Renal cortical epithelial cell (primary cell): ENCODE measurements around the gene CARMIL1. TPM values are rescaled to one million over a fixed set of nuclear protein-coding genes. Genes with fewer than 3 reads are reported as not detected.
"Not testable (repeated sequence)": the region's sequence is repeated elsewhere in the genome, so short reads cannot be mapped to it uniquely, and the experiment has no call there.

Experiments used
- DNase-seq: peaks from one replicate; pipeline ENCODE4 v3.0.0-alpha.2; 2011; ENCODE audit warnings: low read depth
- total RNA-seq: library from RNA; depleted of rRNA; stranded (reverse); fragments of >200 nt; gene quantifications from 2 replicates; pipeline ENCODE4 v1.2.3, GENCODE V29; 2014

Gene CARMIL1
- total RNA-seq, 1 donor from 2014 or later: 55.7 TPM

DNA sequence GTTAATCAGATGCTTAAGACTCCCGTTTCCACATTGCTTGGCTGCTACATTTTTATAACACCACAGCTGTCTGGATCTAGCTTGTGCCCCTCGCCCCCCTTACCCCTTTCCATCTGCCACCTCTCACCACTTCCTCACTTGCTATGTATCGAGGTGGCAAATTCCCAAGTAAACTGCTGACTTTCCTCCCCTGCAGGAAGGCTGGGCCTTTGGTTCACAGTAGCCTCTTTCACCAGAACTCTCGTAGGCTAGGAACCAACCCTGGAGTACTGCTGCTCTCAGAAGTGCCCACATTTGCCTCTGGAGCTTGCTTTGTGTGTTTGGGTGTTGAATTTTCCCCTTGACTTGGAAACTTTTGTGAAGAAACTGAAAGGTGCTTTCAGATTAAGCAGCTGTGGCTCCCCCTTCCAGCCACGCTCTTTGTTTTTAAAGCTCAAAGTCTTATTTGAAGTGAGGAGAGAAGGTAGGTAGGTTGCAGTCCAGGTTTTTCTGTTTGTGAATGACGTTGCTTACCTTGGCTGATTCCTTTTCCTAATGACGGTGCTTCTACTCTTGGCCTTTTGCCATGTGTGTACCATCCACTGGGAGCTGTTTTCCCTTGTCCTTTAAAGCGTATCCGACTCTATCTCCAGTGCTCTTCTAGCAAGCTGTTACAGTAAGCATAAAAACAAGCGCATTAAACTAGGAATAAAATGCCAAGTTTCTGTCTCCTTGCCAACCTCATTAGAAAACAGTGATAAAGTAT is 90.4 kb downstream of the CARMIL1 start:
- DNase-seq: peak; percentile 47

DNA sequence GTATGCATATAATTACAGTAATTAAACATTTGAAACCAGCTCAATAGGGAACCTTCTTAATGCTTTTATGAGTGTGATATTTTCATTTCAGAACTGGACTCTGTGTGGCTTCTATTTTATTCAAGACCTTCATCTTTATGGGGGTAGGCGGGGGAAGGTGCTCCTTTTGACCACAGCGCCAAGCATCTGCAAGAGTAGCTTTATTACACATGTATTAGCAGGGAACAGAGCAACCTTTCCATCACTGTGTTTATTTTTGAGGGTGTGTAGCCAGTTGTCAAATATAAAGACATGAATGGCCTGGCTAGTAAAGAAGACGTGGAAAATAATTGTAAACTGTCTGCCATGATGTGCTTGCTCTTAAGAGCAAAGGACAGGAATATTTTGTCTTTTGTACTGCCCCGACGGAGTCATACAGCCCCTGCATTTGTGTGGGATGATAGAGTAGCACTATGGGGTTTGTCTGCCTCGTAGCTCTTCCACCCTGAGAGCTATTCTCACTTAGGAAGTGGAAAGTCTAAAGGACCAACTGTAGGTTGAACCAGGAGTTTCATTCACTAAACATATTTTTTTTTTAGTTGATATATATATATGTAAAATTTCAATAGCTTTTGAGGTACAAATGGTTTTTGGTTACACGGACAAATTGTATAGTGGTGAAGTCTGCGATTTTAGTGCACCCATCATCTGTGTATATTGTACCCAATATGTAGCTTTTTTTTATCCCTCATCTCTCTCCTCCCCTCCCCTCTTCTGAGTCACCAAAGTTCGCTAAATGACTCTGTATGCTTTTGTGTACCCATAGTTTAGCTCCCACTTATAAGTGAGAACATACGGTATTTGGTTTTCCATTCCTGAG is 91.2 kb downstream of the CARMIL1 start:
- no peak for DNase-seq

DNA sequence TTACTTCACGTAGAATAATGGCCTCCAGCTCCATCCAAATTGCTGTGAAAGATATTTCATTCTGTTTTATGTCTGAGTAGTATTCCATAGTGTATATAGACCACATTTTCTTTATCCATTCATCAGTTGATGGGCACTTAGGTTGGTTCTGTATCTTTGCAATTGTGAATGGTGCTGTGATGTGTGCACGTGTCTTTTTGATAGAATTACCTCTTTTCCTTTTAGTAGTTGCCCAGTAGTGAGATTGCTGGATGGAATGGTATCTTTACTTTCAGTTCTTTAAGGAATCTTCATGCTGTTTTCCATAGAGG is 91.8 kb downstream of the CARMIL1 start:
- no peak for DNase-seq

DNA sequence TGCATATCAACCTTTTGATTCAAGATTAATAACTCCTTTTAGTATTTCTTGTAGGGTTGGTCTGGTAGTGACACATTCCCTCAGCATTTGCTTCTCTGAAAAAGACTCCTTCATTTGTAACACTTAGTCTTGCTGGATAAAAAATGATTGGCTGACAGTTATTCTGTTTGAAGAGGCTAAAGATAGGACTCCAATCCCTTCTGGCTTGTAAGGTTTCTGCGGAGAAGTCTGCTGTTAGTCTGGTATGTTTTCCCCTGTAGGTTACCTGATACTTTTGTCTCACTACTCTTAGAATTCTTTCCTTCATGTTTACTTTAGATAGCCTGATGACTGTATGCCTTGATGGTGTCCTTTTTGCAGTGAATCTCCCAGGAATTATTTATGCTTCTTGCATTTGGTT is 96.0 kb downstream of the CARMIL1 start:
- no peak for DNase-seq

DNA sequence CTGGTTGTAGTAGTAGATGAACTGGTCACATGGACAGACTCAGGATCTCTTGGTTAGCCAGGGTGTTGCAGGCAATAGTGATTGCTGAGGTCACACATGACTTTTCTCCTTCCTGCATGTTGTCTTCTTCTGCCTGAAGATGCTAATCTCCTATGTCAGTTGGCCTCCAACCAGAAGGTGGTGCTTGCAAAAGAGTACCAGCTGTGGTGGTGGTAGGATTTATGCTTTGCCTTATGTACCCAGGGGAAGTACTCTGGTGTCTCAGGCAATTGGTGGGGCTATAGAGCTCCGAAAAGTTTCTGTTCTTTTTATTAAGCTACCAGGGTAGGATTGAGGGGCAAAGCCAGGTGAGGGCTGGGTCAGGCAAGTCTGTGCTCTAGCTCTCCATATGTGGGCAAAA is 98.5 kb downstream of the CARMIL1 start:
- DNase-seq: no peak

DNA sequence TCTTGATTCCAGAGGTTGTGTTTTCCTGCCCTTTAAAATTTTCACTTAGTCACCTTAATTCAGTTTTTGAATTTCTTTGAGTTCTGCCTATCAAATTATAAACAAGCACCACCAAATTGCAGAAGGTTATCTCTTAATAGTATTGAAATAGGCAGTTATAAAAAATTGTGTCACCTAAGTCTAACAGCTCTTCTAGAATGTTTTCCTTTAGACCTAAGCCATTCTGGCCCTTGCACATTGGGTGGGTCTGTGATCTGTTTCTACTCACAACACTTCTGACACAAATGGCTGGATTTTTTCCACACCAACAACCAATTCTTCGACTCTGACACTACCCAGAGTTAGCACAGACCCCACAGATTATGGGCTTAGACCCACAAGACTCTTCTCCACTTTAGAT is 101.9 kb downstream of the CARMIL1 start:
- DNase-seq: no peak

DNA sequence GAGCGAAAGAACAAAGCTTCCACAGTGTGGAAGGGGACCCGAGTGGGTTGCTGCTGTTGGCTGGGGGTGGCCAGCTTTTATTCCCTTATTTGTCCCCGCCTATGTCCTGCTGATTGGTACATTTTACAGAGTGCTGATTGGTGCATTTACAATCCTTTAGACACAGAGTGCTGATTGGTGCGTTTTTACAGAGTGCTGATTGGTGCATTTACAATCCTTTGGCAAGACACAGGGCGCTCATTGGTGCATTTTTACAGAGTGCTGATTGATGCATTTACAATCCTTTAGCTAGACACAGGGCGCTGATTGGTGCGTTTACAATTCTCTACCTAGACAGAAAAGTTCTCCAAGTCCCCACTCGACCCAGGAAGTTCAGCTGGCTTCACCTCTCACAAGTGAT is 103.3 kb downstream of the CARMIL1 start:
- DNase-seq: not testable (repeated sequence)

DNA sequence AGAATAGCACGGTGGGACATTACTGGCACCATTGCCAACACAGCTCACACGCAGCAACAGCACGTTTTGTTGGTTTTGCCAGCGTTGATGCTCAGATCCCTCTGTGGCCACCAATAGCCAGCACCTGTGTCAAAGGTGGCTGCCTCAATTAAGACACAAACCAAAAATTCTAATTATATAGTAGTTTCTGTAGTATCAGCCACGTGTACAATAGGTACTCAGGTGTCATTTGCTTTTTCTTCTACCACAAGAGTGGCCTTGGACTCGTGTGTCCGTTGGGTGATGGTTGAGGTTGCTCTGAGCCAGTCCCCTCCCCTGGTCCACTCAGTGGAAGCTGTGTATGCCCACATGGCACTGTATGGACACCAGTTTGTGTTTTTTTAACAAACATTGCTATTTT is 105.1 kb downstream of the CARMIL1 start:
- no peak for DNase-seq

DNA sequence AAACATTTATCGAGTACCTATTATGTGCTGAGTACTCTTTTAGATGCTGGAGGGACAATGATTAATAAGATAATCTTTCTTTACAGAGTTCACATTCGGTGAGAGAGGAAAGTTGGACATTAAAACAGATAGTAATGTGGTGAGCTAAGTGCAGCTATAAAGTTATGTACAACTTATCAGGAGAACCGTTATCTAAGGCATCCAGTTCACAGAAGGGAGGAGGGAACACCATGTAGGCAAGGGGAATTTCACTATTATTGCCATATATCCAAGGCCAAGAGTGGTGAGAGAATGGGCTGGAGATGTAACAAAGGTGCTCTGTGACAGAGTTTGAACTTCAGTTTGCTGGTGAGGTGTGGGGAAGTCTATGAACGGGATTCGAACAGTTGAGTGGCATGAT is 105.8 kb downstream of the CARMIL1 start:
- DNase-seq: no peak

DNA sequence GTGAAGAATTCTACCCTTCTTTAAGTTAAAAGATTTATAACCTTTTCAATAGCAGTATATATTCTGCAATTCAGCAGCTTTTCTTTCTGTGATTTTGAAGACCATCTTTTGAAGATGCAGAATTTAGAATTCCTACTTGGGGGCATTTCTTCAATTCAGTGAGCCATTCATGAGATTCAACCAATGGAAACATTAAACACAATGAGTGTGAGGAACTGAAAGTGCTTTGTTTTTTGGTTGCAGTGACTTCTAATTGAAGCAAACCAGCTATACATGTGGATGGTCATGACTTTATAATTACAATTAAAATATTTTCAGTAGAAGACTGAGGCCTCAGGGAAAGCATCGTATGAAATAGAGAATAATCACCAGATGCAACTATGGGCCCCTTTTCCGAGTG is 108.3 kb downstream of the CARMIL1 start:
- DNase-seq: no peak

DNA sequence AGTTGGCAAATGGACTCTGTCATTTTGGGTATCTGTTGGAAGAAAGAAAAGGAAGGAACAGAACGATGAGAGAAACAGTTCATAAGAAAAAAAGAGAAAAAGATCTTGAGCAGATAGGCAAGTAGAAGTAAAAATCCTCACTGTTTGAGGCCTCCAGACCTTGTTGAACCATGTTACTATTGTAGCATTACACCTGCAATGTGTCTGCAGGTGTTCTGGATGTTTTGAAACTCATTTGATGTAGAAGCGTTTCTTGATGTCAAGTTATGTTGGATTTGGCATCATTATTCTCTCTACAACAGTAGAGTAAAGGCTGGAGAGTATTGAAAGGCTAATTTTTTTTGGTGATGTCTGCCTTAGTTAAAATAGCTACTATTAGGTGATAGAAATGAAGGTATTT is 108.7 kb downstream of the CARMIL1 start:
- no peak for DNase-seq

DNA sequence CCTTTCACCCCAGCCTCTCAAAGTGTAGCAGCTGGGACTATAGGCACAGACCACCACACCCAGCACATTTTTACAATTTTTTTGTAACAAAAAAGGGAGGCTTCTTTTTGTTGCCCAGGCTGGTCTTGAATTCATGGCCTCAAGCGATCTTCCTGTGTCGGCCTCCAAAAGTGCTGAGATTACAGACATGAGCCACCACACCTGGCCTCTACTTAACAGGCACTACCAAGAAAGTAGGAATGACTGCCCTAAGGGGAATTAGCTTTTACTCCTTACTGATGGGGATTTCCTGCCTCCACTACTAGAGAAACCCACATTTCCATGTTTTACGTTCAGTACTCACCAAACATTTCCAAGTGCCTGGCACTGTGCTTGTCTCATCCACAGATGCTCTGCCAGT is 109.6 kb downstream of the CARMIL1 start:
- DNase-seq: peak; percentile 29

DNA sequence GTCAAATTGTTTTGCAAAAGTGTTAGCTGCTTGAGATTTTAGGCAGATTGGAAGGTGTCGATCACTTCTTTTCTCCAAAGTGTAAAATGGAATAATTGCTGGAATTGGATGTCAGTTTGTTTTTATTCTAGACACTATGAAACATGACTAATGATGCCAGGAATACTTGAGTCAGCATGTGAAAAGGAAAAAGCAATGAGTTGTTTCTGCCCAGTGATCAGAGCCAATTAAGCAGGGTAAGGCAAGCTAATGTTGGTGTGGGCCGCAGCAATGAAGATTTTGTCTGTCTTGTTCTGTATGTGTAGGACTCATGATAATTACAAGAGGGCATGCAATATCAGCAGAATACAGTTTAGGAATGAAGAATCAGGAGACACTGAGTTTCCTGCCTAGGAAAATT is 110.3 kb downstream of the CARMIL1 start:
- peak; percentile 88 for DNase-seq

DNA sequence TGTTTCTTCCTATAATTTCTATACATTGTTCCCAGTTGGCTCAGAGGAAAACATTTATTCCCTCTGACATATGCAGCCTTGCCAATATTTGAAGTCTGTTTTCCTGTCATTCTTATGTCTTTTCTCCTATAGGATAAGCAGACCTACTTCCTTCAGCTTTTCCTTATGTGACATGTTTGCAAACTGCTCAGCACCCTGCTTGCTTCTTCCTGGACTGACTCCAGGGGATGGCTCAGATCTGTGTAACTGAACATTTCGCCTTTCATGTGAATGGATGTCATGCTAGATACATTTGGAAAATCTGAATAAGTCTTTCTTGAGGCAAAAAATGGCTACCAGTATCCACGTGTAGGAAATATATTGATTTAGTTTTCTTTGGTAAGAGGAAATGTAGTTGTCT is 113.2 kb downstream of the CARMIL1 start:
- DNase-seq: no peak

DNA sequence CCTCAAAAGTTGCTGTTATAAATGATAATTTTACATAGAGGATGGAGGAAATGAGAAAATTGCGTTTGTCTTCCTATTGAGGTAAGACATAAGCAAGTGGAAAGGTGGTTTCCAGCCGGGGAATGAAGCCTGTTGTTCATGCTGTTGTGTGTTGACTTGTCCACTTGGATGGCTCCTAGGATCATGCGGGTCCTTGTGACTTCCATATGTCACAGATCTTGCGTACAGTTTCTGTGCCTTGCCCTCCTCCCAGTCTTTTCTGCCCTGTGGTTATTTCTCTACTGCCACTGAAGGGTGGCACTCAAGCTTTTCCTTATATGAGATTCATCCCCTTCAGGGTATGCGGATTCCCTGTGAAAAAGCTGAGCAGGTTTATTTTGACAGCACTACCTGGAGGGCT is 116.6 kb downstream of the CARMIL1 start:
- no peak for DNase-seq

DNA sequence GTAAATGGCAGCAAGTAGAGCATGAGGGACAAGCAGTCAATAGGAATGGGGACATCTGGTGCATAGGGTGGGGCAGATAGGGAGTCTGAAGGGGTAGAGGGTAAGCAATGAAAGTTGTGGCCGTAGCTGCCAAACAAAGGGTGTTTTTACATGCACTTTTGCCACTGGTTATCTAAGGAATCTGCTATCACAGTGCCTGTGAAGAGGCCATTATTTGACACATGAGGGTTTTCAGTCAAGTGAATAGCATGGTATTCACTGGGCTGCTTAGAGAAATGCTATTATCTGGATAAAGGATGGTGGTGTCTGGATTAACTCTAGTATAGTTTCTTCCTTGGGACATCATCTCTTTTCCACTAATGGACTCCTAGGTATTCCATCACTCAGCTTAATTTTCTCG is 118.2 kb downstream of the CARMIL1 start:
- DNase-seq: no peak

DNA sequence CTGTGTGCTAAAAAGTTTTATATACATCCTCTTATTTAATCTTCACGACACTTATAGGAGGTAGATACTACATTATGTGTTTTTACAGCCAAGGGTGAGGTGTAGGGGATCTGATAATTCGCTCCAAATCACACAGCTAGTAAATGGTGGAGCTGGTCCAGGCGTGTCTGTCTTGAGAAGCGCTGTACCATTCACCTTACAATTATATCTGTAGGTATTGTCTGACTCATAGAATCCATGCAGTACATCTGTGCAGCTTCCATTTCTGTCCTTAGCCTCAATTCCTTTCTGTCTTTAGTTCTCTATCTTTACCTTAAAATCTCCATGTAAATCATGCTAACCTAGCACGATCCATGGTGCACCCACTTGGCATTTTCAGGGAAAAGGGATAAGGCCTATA is 120.7 kb downstream of the CARMIL1 start:
- DNase-seq: no peak

DNA sequence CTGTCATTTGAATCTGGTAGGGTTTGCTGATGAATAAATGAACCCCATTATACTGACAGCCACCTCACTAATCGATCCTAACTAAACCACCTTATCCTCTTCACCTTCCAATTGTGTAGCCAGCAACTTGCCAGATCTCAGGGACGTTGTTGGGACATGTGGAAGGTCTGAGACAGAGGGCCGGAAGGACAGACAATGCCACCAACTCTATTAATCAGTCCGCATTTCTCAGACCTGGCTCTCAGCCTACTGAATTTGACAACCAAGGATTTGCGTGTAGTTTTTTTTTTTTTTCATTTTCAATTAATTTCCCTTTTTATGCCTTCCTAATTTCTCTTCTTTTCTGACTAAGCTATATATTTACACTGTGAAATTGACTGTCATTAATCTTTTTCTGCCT is 122.5 kb downstream of the CARMIL1 start:
- DNase-seq: no peak

DNA sequence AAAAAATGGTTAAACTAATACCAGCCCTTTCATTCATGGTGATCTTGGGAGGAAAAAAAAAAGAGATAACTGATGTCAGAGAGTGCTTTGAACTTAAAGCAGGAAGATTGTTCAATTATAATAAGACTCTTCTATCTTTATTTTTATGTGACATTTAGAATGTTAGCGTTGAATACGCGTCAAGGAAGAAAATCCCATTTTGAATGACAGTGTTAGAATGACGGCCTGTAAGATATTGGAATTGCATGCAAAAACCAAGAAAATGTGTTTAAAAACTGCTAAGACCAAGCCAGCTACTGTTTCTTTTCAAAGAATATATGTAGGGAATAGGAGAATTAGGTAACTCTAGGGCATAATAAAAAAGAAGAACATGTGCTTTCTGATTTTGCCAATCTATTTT is 123.0 kb downstream of the CARMIL1 start:
- DNase-seq: no peak

DNA sequence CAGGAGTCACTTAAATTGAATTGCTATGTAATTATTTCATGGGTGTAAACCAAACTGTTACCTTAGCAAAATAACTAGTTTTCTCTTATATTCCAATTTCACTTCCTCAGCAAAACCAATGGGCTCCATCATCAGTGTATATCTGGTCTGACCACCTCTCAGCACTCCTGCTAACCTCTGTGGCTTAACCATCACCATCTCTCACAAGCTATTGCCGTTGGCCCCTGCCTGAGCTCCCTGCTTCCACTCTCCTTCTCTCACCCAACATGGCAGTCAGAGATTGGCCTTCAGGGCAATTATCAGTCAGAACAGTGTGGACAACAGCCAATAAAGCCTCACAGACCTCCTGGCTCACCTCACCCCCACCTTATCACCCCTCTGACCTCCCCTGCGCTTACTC is 124.0 kb downstream of the CARMIL1 start:
- DNase-seq: no peak

DNA sequence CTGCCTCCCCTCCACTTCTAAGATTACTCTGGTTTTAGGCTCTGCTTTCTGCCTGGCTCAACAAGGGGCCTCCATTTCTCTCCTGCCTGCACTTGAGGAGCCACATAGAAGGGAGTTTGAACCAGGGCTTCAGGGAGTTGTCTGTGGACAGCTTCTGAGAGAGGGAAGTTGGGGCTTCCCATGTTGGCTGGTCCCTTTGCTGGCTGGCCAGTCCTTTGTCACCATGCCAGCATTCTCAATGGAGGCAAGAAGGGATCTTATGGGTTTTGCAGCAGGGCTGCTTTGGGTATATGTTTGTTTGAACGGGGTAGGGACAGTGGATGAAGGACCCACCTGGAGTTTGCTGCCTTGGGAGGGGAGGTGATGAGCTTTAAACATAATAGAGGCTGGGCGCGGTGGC is 124.9 kb downstream of the CARMIL1 start:
- no peak for DNase-seq

DNA sequence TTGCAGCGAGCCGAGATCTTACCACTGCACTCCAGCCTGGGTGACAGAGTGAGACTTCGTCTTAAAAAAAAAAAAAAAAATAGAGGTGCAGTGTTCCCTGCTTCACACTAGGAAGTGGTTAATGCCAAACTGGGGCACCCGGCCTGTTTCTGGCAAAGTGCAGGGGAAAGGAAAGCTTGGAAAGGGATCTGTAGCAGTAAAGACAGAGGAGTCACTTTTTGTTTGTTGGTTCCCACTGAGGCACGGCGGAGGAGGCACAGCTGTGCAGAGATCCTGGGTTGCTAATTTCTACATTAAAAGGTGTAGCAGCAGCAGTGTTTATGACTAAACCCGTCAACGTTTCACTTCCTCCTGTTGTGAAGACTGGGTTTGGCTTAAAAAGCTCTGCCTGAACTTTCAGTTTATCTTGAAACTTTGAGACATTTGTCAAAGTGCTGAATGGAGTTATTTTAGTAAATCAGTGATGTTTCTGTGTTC is 125.6 kb downstream of the CARMIL1 start:
- DNase-seq: peak; percentile 47

DNA sequence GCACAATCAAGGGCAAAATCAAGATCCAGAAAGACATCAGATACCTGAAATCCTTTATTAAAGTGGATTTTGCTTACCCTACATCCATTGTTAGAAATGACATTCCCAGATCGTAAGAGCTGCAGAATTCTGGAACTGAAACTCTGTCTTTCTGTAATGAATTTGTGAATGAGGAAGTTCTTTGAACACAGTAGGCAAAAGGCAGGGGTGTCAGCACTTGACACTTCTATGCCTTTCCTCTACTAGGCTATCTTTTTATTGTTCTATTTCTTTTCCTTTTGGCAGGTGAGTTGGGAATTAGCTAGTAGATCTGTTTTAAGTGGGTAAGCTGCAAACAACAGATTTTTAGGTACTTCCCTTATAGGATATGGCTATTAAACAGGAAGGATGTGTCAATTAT is 126.3 kb downstream of the CARMIL1 start:
- no peak for DNase-seq
